Activated CD8-positive, alpha-beta memory T cell treated with anti-CD3 and anti-CD28 coated beads, Interleukin-2, amount 50 U/mL, for 48 hours (primary cell): Measurements from ENCODE around the gene GAS6.
"Not testable (repeated sequence)": the region's sequence is repeated elsewhere in the genome, so short reads cannot be mapped to it uniquely, and the experiment has no call there.

Experiments
- DNase-seq: peaks from one replicate; pipeline ENCODE4 v3.0.0-alpha.2; 2020

GAS6 gene

DNA sequence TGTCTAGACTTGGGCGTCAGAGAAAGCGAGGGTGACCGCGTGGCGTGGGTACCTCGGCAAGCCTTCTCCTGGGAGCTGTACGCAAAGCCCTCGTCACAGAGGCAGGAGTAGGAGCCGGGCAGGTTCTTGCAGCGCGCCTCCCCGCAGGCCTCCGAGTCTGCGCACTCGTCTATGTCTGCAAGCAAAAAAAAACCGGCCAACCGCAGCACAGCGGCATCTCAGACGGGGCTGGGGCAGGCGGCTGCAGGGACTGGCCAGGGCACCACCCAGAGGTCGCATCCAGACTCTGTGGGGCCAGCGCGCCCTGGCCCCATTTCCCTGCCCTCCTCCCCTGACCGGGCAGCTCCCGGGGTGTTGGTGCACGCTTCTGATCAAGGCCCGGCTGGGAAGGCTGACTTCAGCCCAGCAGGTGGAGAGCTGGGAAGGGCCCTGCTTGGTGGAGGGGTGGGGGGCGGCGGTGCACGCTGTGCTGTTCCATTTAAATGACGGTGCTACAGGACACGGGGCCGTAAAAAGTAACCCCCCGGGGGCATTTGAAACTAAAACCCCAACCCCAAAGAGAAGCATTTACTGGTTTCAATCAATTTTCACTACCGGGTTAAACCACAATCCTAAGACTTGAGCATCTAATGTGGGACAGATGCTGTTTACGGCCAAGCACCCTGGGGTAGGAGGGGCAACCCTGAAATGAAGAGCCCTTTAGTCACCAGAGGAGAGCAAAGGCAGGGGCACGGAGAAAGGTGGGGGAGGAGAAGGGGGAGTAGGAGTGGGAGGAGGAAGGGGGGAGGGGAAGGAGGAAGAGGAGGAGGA lies 28.2 kb downstream of the GAS6 start:
- no peak for DNase-seq

DNA sequence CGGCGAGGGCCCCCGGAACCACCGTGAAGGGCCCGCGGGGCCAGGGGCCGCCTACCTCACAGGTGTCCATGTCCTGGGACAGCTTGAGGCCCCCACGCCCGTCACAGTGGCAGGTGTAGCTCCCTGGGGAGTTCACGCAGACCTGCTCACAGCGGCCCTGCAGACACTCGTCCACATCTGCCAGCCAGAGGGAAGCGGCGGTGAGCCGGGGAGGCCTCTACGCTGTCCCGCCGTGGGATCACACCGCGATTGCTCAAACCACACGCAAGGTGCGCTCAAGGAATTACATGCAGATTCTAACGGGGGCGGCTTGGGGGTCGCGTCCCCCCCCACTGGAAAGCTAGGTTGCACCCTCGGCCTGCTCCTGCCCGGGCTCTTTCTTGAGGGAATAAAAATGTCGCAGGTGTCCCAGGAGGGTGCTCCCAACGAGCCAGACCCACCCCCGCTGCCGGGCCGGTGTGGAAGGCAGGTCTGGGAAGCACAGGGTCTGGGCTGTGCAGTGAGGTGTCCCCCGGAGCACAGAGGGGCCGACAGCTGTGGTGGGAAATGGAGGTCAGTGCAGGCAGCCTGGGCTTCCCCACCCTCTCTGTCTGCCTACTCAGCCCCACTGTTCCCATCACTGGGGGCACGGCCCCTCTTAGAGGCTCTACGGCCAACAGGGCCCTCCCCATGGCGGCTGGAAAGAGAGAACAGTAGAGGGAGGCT lies 29.2 kb downstream of the GAS6 start:
- DNase-seq = no peak

DNA sequence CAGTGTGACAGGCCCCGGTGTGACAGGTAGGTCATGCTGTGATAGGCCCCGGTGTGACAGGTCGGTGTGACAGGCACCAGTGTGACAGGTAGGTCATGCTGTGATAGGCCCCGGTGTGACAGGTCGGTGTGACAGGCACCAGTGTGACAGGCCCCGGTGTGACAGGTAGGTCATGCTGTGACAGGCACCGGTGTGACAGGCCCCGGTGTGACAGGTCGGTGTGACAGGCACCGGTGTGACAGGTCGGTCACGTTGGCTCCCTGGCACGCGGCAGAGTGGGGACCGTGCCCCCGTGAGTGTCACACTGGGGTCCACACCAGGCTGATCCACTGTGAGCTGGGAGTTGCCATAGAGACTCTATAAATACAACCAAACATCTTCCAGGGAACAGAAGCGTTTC lies 29.9 kb downstream of the GAS6 start:
- not testable (repeated sequence) for DNase-seq

DNA sequence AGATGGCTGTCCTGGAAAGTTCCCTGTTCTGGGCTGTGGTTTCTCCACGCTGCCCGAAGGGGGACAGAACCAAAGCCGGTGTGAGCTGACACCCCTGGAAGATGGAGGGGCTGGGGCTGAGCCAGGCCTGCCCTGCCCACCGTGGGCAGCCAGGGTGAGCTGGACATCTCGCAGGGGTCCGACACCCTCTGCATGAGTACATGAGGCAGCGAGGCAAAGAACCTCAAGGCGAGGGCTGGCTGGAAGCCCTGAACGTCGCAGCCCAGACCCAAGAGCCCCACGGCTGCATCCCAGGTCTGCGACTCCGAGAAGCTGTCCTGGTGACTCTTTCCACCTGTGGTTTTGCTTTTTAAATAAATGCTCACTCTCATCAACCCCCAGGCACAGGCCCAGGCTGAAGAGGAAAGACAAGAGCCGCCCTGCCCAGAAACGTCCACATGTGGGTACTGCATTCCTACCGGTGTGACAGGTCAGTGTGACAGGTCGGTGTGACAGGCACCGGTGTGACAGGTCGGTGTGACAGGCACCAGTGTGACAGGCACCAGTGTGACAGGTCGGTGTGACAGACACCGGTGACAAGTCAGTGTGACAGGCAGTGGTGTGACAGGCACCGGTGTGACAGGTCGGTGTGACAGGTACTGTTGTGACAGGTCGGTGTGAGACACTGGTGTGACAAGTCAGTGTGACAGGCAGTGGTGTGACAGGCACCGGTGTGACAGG lies 30.6 kb downstream of the GAS6 start:
- no peak for DNase-seq

DNA sequence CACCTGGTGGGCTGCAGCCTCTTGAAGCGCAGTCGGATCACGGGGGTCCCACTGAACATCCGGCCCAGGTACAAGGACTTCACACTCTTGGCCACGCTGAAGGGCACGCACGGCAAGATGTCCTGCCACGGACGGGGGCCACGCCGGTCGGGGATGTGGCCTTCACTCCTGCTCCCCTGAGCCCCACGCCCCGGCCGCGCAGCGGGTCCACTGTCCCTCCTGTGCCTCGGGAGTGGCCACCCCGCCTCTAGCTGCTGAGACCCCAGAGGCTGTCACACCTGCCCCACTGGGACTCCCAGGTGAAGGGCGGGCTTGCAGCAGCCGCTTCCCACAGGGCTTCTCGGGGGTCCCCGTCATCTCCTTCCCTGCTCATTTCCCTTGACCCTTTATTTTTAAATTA lies 31.2 kb downstream of the GAS6 start:
- no peak for DNase-seq

DNA sequence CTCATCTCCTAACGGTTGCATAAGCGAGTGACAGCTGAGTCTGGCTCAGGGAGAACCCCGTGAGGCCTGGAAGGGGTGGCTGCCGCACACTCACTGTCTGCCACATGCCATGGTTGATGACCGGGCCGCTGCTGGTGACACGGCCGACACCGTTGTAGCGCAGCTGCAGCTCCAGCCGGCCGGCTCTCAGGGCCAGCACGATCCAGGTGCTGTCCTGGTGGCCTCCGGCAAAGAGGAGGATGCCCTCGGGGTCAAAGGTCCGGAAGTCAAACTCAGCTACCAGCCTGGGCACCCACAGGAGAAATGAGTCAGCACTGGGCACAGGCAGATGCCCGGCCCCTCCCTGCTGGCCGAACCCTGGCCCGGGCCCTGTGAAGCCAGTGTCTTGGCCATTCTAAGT lies 31.7 kb downstream of the GAS6 start:
- DNase-seq = no peak

DNA sequence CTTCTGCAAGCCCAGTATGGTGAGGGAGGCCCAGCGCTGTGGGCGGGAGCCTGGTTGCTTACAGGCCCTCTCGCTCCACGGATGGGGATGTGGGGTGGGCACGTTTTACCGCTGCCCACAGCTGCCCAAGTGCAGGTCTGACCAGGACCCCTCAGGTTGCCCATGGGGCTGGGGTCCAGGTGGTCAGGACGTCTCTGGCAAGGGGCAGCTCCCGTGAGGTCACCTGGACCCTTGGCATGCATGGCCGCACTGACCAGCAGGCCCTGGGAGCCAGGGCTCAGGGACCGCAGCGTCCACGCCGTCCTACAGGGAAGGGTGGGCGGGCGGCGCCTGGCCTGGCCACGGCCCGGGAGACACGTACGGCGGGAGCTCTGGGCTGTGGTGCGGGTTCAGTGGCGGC lies 32.8 kb downstream of the GAS6 start:
- no peak for DNase-seq

DNA sequence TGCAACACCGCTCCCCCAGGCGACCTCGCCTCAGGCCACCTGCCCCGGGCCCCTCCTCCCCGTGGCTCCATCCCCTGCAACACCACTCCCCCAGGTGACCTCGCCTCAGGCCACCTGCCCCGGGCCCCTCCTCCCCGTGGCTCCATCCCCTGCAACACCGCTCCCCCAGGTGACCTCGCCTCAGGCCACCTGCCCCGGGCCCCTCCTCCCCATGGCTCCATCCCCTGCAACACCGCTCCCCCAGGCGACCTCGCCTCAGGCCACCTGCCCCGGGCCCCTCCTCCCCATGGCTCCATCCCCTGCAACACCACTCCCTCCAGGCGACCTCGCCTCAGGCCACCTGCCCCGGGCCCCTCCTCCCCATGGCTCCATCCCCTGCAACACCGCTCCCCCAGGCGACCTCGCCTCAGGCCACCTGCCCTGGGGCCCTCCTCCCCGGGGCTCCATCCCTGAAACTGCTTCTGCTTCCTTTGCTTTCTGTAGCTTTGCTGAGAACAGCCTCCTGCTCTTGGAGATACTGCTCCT lies 33.4 kb downstream of the GAS6 start:
- DNase-seq = not testable (repeated sequence)

DNA sequence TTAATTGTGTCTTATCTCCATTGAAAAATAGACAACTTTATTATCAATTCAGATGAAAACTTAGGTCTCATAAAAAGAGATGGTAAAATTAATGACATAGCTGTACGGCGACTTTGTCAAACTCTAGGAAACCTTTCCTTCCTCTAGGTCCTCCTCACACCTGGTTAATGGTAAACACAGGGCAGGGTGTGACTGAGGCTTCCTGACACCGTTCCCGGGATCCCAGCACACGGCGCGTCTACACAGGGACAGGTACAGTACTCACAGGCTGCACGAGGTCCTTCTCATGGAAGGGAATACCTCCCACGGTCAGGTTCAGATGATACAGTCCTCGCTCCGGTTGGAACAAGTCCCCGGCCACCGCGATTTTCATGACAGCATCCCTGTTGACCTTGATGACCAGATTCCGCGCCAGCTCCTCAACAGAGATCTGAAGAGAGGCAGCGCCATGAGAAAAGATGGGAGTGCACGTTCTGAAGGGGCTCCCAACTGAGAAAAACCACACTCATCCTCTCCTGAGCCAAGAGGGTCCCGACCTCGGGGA lies 35.5 kb downstream of the GAS6 start:
- no peak for DNase-seq

DNA sequence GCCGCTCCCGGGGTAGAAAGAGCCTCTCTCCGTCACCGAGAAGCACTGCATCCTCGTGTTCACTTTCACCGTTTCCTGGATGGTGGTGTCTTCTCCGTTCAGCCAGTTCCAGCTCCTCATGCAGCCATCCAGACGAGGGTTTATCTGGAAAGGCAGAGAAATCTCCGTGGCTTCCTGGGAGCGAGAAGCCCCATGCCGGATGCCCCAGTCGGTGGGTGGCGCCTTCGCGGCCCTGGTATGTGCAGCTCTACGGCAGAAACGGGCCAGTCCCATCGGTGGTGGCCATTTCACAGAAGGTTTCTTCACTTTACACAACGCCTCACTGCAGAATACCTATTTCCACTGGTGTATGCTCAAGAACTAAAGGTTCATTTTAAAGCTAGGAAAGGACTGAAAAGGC lies 36.9 kb downstream of the GAS6 start:
- no peak for DNase-seq

DNA sequence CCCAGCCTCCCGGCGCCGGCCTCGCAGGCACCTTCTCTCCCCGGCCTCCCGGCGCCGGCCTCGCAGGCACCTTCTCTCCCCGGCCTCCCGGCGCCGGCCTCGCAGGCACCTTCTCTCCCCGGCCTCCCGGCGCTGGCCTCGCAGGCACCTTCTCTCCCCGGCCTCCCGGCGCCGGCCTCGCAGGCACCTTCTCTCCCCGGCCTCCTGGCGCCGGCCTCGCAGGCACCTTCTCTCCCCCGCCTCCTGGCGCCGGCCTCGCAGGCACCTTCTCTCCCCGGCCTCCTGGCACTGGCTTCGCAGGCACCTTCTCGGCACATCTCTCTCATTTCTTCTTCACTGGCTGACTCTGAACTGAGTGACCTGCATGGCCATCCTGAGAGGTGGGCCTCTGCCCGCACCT lies 37.4 kb downstream of the GAS6 start:
- DNase-seq = not testable (repeated sequence)

DNA sequence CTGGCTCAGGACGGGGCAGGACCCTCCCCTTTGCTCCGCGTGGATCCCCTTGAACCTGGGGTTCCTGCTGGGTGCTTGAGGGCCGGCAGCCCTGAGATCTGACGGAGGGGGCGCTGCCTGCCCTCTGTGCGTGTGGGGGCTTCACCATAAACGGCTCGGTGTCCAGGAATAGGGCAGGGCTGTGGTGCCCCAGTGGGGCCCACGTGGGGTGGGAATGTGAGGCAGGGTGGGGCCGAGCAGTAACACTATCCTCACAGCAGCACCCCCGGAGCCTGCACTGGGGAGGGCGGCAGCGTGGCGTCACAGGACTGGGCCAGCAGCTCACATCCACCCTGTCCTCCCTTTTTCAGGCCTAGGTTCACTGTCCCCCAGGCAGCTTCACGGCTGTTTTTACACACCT lies 38.0 kb downstream of the GAS6 start:
- DNase-seq = no peak

DNA sequence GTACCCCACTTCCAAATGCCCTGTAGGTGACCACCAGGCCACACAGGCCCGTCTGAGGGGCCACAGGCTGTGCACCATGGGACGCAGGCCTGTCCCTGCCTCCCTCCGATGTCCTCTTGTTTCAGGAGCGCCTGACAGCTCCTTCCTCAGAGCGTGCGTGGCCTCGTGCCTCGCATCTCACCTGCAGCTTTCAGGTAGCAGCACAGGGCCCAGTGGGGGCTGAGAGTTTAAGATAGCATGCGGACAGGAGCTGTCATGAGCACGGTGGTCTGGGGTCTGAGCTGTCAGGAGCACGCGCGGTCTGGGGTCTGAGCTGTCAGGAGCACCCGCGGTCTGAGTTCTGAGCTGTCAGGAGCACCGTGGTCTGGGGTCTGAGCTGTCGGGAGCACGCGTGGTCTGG lies 40.1 kb downstream of the GAS6 start:
- no peak for DNase-seq

DNA sequence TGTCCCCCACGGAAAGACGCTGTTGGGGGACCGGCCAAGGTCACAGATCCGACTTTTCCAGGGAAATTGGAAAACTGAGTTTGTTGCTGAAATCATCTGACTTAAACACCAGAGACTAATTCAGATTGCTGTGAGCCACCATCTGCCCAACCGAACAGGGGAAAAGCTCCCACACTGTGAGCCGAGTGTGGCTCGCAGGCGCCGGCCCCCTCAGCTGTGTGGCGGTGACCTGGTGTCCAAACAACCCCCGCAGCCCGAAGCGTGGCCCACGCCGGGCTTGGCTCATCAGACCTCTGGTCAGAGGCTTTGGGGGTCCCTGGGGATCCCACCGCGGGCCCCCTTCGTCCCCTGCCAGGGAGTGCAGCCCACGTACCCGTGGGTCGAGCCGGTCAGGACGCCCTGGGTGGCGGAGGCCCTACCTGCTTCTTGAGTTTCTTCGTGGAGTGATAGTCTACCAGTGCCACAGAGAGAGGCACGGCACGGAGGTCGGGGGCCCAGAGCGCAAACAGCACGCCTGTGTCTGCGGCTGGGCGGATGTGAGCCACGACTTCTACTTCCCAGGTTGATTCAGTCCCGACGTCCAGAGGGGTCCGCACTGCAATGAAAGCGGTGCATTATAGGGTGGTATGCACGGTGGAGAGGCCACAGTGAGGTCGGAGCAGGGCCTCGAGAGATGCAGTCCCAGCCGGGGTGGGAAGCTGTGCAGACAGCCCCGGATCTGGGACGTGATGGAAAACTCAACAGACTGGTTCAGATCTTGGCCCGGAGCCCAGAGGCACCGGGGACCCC lies 40.7 kb downstream of the GAS6 start:
- DNase-seq = no peak

DNA sequence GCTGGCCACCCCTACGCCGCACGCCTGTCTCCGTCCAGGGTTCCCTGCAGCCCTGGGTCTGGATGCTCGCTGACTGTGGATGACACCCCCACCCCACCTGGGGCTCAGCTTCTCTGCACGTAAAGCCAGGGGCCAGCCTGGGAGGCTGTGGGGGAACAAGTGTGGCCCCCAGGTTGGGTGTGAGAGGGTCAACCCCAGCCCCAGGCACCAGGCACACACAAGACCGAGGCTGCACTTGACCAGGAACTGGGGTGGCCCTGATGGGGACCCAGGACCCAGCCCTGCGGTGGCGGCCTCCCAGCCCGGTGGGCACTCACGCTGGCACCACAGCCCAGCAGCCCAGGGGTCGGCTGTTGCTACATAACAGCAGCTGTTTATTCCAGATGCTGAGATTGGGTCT lies 41.6 kb downstream of the GAS6 start:
- DNase-seq = no peak

DNA sequence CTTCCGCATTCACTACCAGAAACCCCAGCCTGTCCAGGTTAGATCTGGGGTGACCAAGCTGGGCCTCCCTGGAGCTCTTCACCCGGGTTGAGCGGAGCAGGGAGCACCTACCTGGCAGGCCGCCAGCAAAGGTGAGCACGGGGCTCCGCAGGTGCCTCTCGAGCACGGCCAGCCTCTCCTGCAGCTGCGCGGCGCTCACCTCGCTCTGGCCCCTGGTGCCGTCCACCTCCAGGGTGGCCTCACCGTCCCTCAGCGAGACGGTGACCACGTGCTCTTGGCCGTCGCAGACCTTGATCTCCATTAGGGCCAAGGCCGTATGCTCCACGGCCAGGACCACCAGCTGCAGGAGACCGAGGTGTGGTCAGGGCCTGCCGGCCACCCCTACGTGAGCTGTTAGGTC lies 42.0 kb downstream of the GAS6 start:
- DNase-seq = no peak

DNA sequence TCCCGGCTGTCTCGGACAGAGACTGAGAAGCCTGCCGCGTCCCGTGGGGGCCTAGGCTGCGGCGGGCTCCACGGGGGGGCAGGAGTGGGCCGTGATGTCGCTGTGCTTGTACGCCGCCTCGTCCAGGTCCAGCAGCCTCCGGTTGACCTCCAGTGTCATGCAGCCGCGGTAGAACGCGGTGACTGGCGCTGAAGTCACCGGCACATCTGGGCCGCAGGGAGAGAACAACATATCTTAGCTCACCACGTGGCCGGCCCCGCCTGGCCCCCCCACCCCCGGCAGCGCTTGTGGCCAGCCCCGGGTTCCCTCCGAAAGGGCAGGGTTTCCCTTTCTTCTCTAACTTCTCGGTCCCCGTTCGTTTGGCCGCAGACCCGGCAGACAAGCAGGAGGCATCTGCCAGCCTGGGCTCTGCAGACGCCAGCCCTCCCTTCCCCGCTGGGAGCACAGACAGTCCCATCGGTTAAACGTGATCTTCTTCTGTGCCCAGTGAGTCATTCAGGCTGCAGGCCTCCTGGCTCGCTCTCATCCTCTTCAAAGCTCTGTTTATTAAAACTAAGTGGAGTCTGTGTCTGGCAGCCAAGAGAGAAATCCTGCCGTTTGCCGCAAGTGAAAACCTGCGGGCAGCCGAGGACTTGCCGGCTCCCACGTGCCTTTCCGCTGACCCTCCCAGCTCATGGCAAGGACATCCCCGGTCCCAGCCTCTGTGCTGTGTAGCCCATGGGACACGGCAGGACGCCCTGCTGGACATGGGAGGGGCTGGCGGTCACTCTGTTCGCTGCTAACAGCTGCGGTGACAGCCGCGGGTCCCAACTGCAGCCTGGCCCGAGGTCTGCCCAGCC lies 42.8 kb downstream of the GAS6 start:
- no peak for DNase-seq

DNA sequence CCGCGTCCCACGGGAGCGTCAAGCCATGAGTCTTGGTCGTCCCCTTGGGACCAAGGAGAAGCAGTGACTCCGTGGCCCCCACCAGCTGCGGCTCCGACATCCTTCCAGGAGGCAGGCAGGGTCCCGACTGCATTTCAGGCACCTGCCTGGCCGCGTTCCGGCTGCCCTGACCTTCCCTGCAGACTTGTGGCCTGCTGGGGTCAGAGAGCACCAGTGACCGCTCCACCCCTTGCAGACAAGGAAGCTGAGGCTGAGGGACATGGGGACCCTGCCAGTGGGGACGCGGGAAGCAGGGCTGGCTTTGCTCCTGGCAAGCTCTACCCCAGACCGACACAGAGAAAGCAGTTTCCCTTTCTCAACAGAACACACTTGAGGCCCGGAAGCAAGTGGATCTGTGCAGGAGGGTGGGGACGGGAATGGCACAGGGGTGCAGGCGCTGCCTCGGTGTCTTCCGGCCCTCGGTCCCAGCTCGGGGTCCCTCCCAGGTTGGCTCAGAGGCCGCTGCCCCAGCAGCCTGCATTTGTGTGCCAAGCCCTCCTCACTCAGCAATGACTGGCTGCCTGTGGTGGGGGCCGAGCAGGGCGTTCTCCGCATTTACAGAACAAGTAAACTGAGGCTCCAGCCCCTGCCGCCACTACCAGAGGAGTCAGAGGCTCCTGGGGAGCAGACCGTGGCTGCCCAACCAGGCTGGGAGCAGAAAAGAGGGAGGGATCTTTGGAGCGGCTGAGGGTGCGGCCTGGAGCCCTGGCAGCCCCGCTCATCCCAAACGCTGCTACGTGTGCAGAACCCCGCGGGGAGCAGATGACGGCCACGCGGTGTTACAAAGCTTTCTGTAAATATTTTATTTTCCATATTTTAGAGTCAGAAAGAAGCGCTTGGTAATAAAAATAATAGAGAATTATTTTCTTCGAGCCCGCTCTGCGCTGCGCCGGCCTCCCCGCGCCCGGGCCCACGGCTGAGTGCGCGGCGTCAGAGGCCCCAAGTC lies 43.9 kb downstream of the GAS6 start:
- no peak for DNase-seq

DNA sequence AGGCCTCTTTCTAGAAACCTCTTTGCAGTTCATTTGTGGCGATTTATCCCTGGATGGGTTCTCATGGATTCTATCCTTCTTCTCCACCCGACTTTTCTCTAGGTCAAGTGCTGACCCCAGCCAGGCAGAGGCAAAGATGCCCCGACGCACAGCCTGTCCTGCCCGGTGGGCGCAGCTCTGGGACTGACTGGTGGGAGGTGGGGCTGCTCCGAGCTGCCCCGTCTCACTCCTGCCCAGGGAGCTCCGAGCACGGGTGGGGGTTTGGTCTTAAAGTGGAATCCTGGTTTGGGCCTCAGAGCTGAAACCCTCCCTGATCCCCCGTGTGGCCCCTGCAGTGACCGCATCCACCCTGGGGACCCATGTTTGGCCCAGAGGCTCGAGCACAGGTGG lies 44.5 kb downstream of the GAS6 start:
- no peak for DNase-seq

DNA sequence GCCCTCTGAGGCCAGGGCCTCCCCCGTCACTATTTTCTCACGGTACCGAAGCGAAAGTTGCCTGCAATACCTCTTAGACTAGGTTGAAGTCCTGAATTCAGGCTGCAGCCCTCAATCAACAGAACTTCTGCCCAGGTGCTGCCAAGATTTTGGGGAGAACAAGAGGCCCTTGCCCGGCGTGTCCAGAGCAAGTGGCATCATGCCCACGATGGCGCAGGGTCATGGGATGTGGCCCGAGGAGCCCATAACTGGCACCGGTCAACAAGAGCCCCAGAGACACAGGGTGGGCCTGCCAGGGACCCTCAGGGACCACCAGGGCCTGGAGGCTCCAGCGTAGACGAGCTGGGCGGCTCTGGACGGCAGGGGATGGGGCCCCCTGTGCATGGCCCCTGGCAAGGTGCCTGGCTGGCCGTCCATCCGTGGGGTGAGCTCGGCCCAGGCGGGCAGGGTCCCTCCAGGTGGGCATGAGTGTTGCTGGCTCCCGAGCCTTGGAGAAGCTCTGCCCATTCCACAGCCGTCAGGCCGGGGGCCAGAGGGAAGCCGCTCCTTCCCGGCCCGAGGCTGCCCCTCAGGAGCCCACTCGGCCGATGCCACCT lies 45.1 kb downstream of the GAS6 start:
- DNase-seq = no peak
